ENCODE data around the gene CCDC177. TPM values are rescaled to one million over a fixed set of nuclear protein-coding genes. Genes with fewer than 3 reads are reported as not detected.

The CCDC177 gene
- total RNA-seq, 6 experiments from 2014 or later = 0.06 to 0.11 (median 0.07) TPM; not detected in 3

GRCh38 chr14:69553252-69553651, 21.4 kb downstream of the CCDC177 start:
- Histone ChIP-seq H3K36me3 (no peaks in the 10 kb centered on the region), H3K4me3 (no peak overlapping the region), H3K9me3 (no peaks in the 10 kb centered on the region), H3K4me1 (no peaks in the 10 kb centered on the region), H3K27me3 (peaks cover 0 to 2% of the 10 kb centered on the region in 2 donors), H3K27ac (no peak overlapping the region)
- ATAC-seq (peak in 1 of 4 donors; percentile 16), DNase-seq (no peak)
- intact Hi-C loops (cut with DNase I) = no loop called here
- WGBS (ENCODE audit: insufficient coverage, low coverage, low lambda C conversion rate, missing lambda C conversion rate) = 33% methylated on average over 1 of the region's 1 CpG
- TF ChIP-seq POLR2A (IDR thresholded peaks at IDR 0.05) (no peak), CTCF (IDR thresholded peaks at IDR 0.05) (no peak)

GRCh38 chr14:69551511-69551910, 23.2 kb downstream of the CCDC177 start:
- Histone ChIP-seq H3K36me3 (no peaks in the 10 kb centered on the region), H3K9me3 (no peaks in the 10 kb centered on the region), H3K4me1 (no peaks in the 10 kb centered on the region), H3K27ac (no peak overlapping the region), H3K4me3 (no peak overlapping the region), H3K27me3 (peaks cover 0 to 5% of the 10 kb centered on the region in 2 donors)
- WGBS (ENCODE audit: insufficient coverage, low coverage, low lambda C conversion rate, missing lambda C conversion rate) = 67% methylated on average over 1 of the region's 2 CpGs
- DNase-seq (no peak), ATAC-seq (no peak)
- intact Hi-C loops (cut with DNase I) = no loop called here
- TF ChIP-seq CTCF (IDR thresholded peaks at IDR 0.05) = no peak
- TF ChIP-seq POLR2A (IDR thresholded peaks at IDR 0.05) = no peak

GRCh38 chr14:69548566-69548965, 26.1 kb downstream of the CCDC177 start:
- Histone ChIP-seq H3K36me3 (no peaks in the 10 kb centered on the region), H3K27ac (no peak overlapping the region), H3K4me1 (no peaks in the 10 kb centered on the region), H3K9me3 (no peaks in the 10 kb centered on the region), H3K4me3 (no peak overlapping the region), H3K27me3 (peaks cover 0 to 5% of the 10 kb centered on the region in 2 donors)
- ATAC-seq (no peak), DNase-seq (no peak)
- 77% methylated on average over 8 of the region's 8 CpGs for WGBS (ENCODE audit: insufficient coverage, low coverage, low lambda C conversion rate, missing lambda C conversion rate)
- TF ChIP-seq CTCF (IDR thresholded peaks at IDR 0.05) = no peak
- no peak for TF ChIP-seq POLR2A (IDR thresholded peaks at IDR 0.05)
- intact Hi-C loops (cut with DNase I) = no loop called here

- no peak for TF ChIP-seq POLR2A (IDR thresholded peaks at IDR 0.05)
- TF ChIP-seq CTCF (IDR thresholded peaks at IDR 0.05) = peak; percentile 22 to 56 (median 44)
- 8% methylated on average over 14 of the region's 46 CpGs for WGBS (ENCODE audit: insufficient coverage, low coverage, low lambda C conversion rate, missing lambda C conversion rate)
- no peak overlapping the region for H3K4me3 ChIP-seq
- no peaks in the 10 kb centered on the region for H3K36me3 ChIP-seq
- ATAC-seq (peak; percentile 27 to 58 (median 38)), DNase-seq (no peak)
- peaks cover 0 to 5% of the 10 kb centered on the region in 2 donors for H3K27me3 ChIP-seq
- intact Hi-C loops (cut with DNase I) = no loop called here
- no peaks in the 10 kb centered on the region for H3K4me1 ChIP-seq
- no peak overlapping the region for H3K27ac ChIP-seq
- no peaks in the 10 kb centered on the region for H3K9me3 ChIP-seq
Measured at GRCh38 chr14:69547701-69548348, 26.8 kb downstream of the CCDC177 start.

Measured in right lobe of liver (tissue), 6 donors.